GM12801 (cell line): Measurements from ENCODE around the gene VASH2.

ENCODE experiments used
- CTCF ChIP-seq: IDR thresholded peaks from one replicate; pipeline ENCODE4 v1.5.1; 2011; ENCODE audit warnings: control low read depth; ENCODE audit not compliant: insufficient read length; ENCODE audit errors: extremely low read depth

Gene VASH2

GRCh38 chr1:212915245-212916091 lies 34.9 kb upstream of the VASH2 start:
- TF ChIP-seq CTCF: no peak

- TF ChIP-seq CTCF: no peak
Observed at GRCh38 chr1:212916481-212917133, 33.7 kb upstream of the VASH2 start.

GRCh38 chr1:212917134-212917485 lies 33.2 kb upstream of the VASH2 start:
- no peak for TF ChIP-seq CTCF

GRCh38 chr1:212917858-212918257 lies 32.5 kb upstream of the VASH2 start:
- no peak for TF ChIP-seq CTCF

- TF ChIP-seq CTCF: no peak
Observed at GRCh38 chr1:212918824-212919223, 31.5 kb upstream of the VASH2 start.

- no peak for TF ChIP-seq CTCF
Observed at GRCh38 chr1:212920246-212920645, 30.1 kb upstream of the VASH2 start.

GRCh38 chr1:212920896-212921295 lies 29.4 kb upstream of the VASH2 start:
- no peak for TF ChIP-seq CTCF
